ENCODE measurements around the gene OR6B2. TPM values are rescaled to one million over a fixed set of nuclear protein-coding genes. Genes with fewer than 3 reads are reported as not detected.
A peak's percentile ranks its signal among the peaks of the same experiment; 100 is the strongest.

OR6B2 gene
- polyA plus RNA-seq, 3 donors: not detected

DNA sequence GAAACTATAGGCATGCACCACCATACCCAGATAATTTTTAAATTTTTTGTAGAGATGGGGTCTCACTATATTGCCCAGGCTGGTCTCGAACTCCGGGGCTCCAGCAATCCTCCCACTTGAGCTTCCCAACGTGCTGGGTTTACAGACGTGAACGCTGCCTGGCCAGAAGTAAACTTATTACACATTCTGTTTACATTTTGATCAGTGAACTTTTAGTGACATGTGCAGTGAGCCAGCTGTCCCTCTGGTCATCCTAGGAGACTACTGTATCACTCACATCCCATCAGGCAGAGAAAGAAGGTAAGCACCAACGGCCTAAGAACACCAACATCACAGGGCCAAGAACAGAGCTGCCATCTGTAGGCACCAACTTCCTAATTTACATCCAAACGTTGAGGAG, 27.2 kb downstream of the OR6B2 start:
- Histone ChIP-seq H3K9me3 (replicated peaks in 1 of 2; ENCODE audit: control insufficient read depth in 1 of 2, insufficient read depth in 1 of 2, low read length in 2 of 2) (no peaks in the 10 kb centered on the region), H3K4me1 (ENCODE audit: control insufficient read depth in 1 of 2, insufficient read depth in 2 of 2, low read length in 2 of 2) (no peaks in the 10 kb centered on the region), H3K27ac (ENCODE audit: low read depth in 1 of 2, low read length in 2 of 2) (no peak overlapping the region), H3K4me2 (replicated peaks; ENCODE audit: extremely low read depth, low read length, poor library complexity, severe bottlenecking) (no peak overlapping the region), H2AFZ (ENCODE audit: insufficient read depth, low read depth, low read length, poor library complexity, severe bottlenecking) (no peak overlapping the region), H3K4me3 (replicated peaks in 1 of 3; ENCODE audit: low read depth in 2 of 3, low read length in 3 of 3) (no peak overlapping the region), H3K9ac (ENCODE audit: insufficient read depth, low read length, poor library complexity, severe bottlenecking) (no peak overlapping the region), H3K36me3 (replicated peaks in 1 of 2; ENCODE audit: control insufficient read depth in 1 of 2, insufficient read depth in 2 of 2, low read length in 2 of 2) (peaks cover 95 to 98% of the 10 kb centered on the region in 2 donors), H3K27me3 (ENCODE audit: control insufficient read depth in 2 of 2, insufficient read depth in 2 of 2, low read length in 2 of 2) (no peaks in the 10 kb centered on the region), H4K20me1 (ENCODE audit: insufficient read depth, low read length) (no peaks in the 10 kb centered on the region), H3K79me2 (ENCODE audit: insufficient read depth, low read length) (no peaks in the 10 kb centered on the region)
- H3K4me3 Mint-ChIP-seq: no peak overlapping the region
- peaks cover 90 to 96% of the 10 kb centered on the region in 2 donors for H3K36me3 Mint-ChIP-seq
- peak overlapping the region in 2 of 7 donors; percentile 4 to 34 for H3K27ac Mint-ChIP-seq
- intact Hi-C loops (cut with micrococcal nuclease): no loop called here
- no peaks in the 10 kb centered on the region for H3K27me3 Mint-ChIP-seq (ENCODE audit: low read depth in 3 of 3)
- H3K4me1 Mint-ChIP-seq: no peaks in the 10 kb centered on the region
- TF ChIP-seq CTCF (IDR thresholded peaks at IDR 0.05): no peak
- 85% methylated on average over 6 of the region's 7 CpGs for WGBS (ENCODE audit: insufficient coverage)
- DNase-seq: no peak
- H3K9me3 Mint-ChIP-seq: no peaks in the 10 kb centered on the region

DNA sequence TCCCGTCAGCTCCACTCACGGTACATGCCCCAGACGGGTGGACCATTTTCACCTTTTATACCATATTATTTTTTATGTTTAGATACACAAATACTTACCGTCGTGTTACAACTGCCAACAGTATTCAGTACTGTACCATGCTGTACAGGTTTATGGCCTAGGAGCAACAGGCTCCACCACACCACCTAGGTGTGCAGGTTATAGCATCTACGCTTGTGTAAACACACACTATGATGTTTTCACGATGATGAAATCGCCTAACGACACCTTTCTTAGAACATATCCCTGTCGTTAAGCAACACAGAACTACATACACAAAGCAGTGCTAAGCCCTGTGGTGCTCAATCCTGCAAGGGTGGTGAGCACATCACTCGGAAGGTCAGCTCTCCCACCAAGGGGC, 29.6 kb downstream of the OR6B2 start:
- no peaks in the 10 kb centered on the region for H3K4me1 Mint-ChIP-seq
- Histone ChIP-seq H3K9me3 (replicated peaks in 1 of 2; ENCODE audit: control insufficient read depth in 1 of 2, insufficient read depth in 1 of 2, low read length in 2 of 2) (no peaks in the 10 kb centered on the region), H3K36me3 (replicated peaks in 1 of 2; ENCODE audit: control insufficient read depth in 1 of 2, insufficient read depth in 2 of 2, low read length in 2 of 2) (peaks cover 79 to 97% of the 10 kb centered on the region in 2 donors), H3K4me1 (ENCODE audit: control insufficient read depth in 1 of 2, insufficient read depth in 2 of 2, low read length in 2 of 2) (no peaks in the 10 kb centered on the region), H3K9ac (ENCODE audit: insufficient read depth, low read length, poor library complexity, severe bottlenecking) (no peak overlapping the region), H3K27ac (ENCODE audit: low read depth in 1 of 2, low read length in 2 of 2) (no peak overlapping the region), H3K79me2 (ENCODE audit: insufficient read depth, low read length) (no peaks in the 10 kb centered on the region), H2AFZ (ENCODE audit: insufficient read depth, low read depth, low read length, poor library complexity, severe bottlenecking) (no peak overlapping the region), H3K4me3 (replicated peaks in 1 of 3; ENCODE audit: low read depth in 2 of 3, low read length in 3 of 3) (no peak overlapping the region), H3K27me3 (ENCODE audit: control insufficient read depth in 2 of 2, insufficient read depth in 2 of 2, low read length in 2 of 2) (no peaks in the 10 kb centered on the region), H3K4me2 (replicated peaks; ENCODE audit: extremely low read depth, low read length, poor library complexity, severe bottlenecking) (no peak overlapping the region), H4K20me1 (ENCODE audit: insufficient read depth, low read length) (no peaks in the 10 kb centered on the region)
- 94% methylated on average over 10 of the region's 11 CpGs for WGBS (ENCODE audit: insufficient coverage)
- no peak for DNase-seq
- H3K36me3 Mint-ChIP-seq: peaks cover 85 to 95% of the 10 kb centered on the region in 2 donors
- no peak for TF ChIP-seq CTCF (IDR thresholded peaks at IDR 0.05)
- H3K4me3 Mint-ChIP-seq: no peak overlapping the region
- intact Hi-C loops (cut with micrococcal nuclease): no loop called here
- no peaks in the 10 kb centered on the region for H3K9me3 Mint-ChIP-seq
- H3K27me3 Mint-ChIP-seq (ENCODE audit: low read depth in 3 of 3): no peaks in the 10 kb centered on the region
- H3K27ac Mint-ChIP-seq: no peak overlapping the region
